Smooth muscle cell (in vitro differentiated cells): ENCODE measurements around the gene NCKAP5. TPM values are rescaled to one million over a fixed set of nuclear protein-coding genes. Genes with fewer than 3 reads are reported as not detected.

ENCODE experiments used
- DNase-seq: peaks from one replicate; lab custom pipeline; 2025; ENCODE audit not compliant: unreplicated experiment; lab: John Stamatoyannopoulos, UW
- H2AFZ ChIP-seq: fragments of 200-600 bp; sonication (generic); 2 replicates; pipeline ENCODE4 v1.6.0; 2016; ENCODE audit warnings: antibody characterized with exemption, low read depth, mild to moderate bottlenecking
- H3F3A ChIP-seq: fragments of 200-600 bp; sonication (generic); 2 replicates; pipeline ENCODE4 v1.6.0; 2017; ENCODE audit warnings: antibody characterized with exemption, low read depth
- H3K27ac ChIP-seq: fragments of 200-600 bp; sonication (generic); 2 replicates; pipeline ENCODE4 v1.5.1; 2016; ENCODE audit warnings: low read depth, mild to moderate bottlenecking
- H3K27me3 ChIP-seq: fragments of 200-600 bp; sonication (generic); 2 replicates; pipeline ENCODE4 v1.6.1; 2016; ENCODE audit warnings: low read depth, mild to moderate bottlenecking
- H3K36me3 ChIP-seq: fragments of 200-600 bp; sonication (generic); 2 replicates; pipeline ENCODE4 v1.5.1; 2016; ENCODE audit warnings: low read depth
- H3K4me1 ChIP-seq: fragments of 200-600 bp; sonication (generic); 2 replicates; pipeline ENCODE4 v1.5.1; 2016; ENCODE audit warnings: low read depth
- H3K4me2 ChIP-seq: fragments of 200-600 bp; sonication (generic); 2 replicates; pipeline ENCODE4 v1.6.0; 2016; ENCODE audit warnings: mild to moderate bottlenecking
- H3K4me3 ChIP-seq: fragments of 200-600 bp; sonication (generic); 2 replicates; pipeline ENCODE4 v1.5.1; 2016; ENCODE audit warnings: mild to moderate bottlenecking
- H3K79me2 ChIP-seq: fragments of 200-600 bp; sonication (generic); 2 replicates; pipeline ENCODE4 v1.6.0; 2016; ENCODE audit warnings: low read depth, mild to moderate bottlenecking
- H3K9ac ChIP-seq: fragments of 200-600 bp; sonication (generic); 2 replicates; pipeline ENCODE4 v1.6.0; 2016; ENCODE audit warnings: low read depth
- H3K9me3 ChIP-seq: fragments of 200-600 bp; sonication (generic); replicated peaks from 2 replicates; pipeline ENCODE4 v1.5.1; 2016; ENCODE audit warnings: low read depth
- H4K20me1 ChIP-seq: fragments of 200-600 bp; sonication (generic); 2 replicates; pipeline ENCODE4 v1.6.0; 2016; ENCODE audit warnings: low read depth
- CTCF ChIP-seq: fragments of 200-600 bp; sonication (generic); IDR thresholded peaks from 2 replicates; pipeline ENCODE4 v1.5.1; 2017; ENCODE audit warnings: borderline replicate concordance, mild to moderate bottlenecking, antibody characterized with exemption; ENCODE audit not compliant: insufficient read depth, poor library complexity, severe bottlenecking
- WGBS: methylation state at CpG from one replicate; pipeline ENCODE4 v1.1.7; 2016; ENCODE audit warnings: low lambda C conversion rate; 5-methylcytosine and 5-hydroxymethylcytosine counted together
- polyA plus RNA-seq: library from polyadenylated mRNA; unstranded; fragments of >200 nt; fragmentation: Nextera tagmentation; extraction: Ambion mirVana; gene quantifications from 2 replicates; pipeline ENCODE4 v1.2.1, GENCODE V29; 2016
- total RNA-seq: library from RNA; depleted of rRNA; stranded (reverse); fragments of >200 nt; gene quantifications from 2 replicates; pipeline ENCODE4 v1.2.3, GENCODE V29; 2014

The NCKAP5 gene
- total and polyA plus RNA-seq, 2 experiments from 2014 or later = 4.6 to 9.5 TPM

GRCh38 chr2:132969371-132969985, 598.8 kb downstream of the NCKAP5 start:
- H3K4me1 ChIP-seq = no peaks in the 10 kb centered on the region
- no peaks in the 10 kb centered on the region for H3K36me3 ChIP-seq
- no peaks in the 10 kb centered on the region for H3F3A ChIP-seq
- no peaks in the 10 kb centered on the region for H4K20me1 ChIP-seq
- no peak overlapping the region for H3K4me2 ChIP-seq
- no peak overlapping the region for H3K27ac ChIP-seq
- no peak for TF ChIP-seq CTCF
- H3K79me2 ChIP-seq = no peaks in the 10 kb centered on the region
- H3K27me3 ChIP-seq = no peaks in the 10 kb centered on the region
- DNase-seq = no peak
- WGBS = 88% methylated on average over 4 of the region's 4 CpGs
- H3K9ac ChIP-seq = no peak overlapping the region
- H3K4me3 ChIP-seq = no peak overlapping the region
- H3K9me3 ChIP-seq = no peaks in the 10 kb centered on the region
- no peak overlapping the region for H2AFZ ChIP-seq

DNA sequence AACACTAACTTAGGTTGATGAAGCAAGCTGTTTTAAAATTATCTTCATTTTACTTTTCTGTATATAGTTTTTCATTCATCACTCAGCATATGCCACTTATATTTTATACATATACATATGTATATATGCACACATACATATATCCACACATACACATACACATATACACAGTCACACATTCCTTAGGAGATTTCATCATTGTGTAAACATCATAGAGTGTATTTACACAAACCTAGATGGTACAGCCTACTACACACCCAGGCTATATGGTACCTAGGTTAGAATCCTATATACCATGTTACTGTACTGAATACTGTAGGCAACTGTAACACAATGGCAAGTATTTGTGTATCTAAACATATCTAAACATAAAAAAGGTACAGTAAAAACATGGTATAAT, 602.8 kb downstream of the NCKAP5 start:
- Histone ChIP-seq H3K79me2 (no peaks in the 10 kb centered on the region), H3K9ac (no peak overlapping the region), H3K27ac (no peak overlapping the region), H3K4me3 (no peak overlapping the region), H3K27me3 (no peaks in the 10 kb centered on the region), H4K20me1 (no peaks in the 10 kb centered on the region), H3K4me2 (no peak overlapping the region), H3F3A (no peaks in the 10 kb centered on the region), H3K36me3 (no peaks in the 10 kb centered on the region), H2AFZ (no peak overlapping the region), H3K4me1 (no peaks in the 10 kb centered on the region), H3K9me3 (no peaks in the 10 kb centered on the region)
- DNase-seq = no peak
- TF ChIP-seq CTCF = no peak

DNA sequence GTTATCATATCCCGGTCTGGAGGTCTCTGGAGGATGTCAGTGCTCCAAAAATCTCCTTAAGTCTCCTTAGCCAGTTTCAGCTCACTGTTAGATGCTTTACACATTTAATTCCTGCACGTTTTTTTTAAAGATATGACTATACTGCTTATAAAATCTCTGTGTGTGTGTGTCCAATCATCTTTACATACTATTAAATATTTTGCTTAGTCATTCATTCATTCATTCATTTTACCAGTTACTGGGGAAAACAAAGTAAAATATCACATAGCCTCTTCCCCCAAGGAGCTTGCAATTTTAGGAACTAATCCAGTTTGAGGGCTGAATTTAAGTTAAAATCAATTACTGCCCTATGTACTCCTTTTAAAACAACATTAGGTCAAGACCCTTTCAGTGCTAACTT, 605.1 kb downstream of the NCKAP5 start:
- H3K4me2 ChIP-seq = no peak overlapping the region
- no peak for DNase-seq

More for the DNA sequence above, 605.1 kb downstream of the NCKAP5 start:
- H3K4me1 ChIP-seq = no peaks in the 10 kb centered on the region
- H3F3A ChIP-seq = no peaks in the 10 kb centered on the region
- no peaks in the 10 kb centered on the region for H3K9me3 ChIP-seq
- no peaks in the 10 kb centered on the region for H3K79me2 ChIP-seq
- H3K4me3 ChIP-seq = no peak overlapping the region
- H3K36me3 ChIP-seq = no peaks in the 10 kb centered on the region
- no peaks in the 10 kb centered on the region for H3K27me3 ChIP-seq
- H3K27ac ChIP-seq = no peak overlapping the region
- no peak for TF ChIP-seq CTCF
- no peak overlapping the region for H2AFZ ChIP-seq
- no peak overlapping the region for H3K9ac ChIP-seq
- 83% methylated on average over 2 of the region's 2 CpGs for WGBS
- no peaks in the 10 kb centered on the region for H4K20me1 ChIP-seq
